SK-N-MC (cell line): ENCODE measurements around the gene GGCX.
A peak's percentile ranks its signal among the peaks of the same experiment; 100 is the strongest.

Experiments used
- DNase-seq: peaks from one replicate; pipeline ENCODE4 v3.0.0-alpha.2; 2011; ENCODE audit warnings: low read depth, low spot score
- H3K27ac ChIP-seq: fragments of 200-600 bp; sonication (generic); 2 replicates; pipeline ENCODE4 v1.5.1; 2016; ENCODE audit warnings: mixed run types
- H3K36me3 ChIP-seq: fragments of 200-600 bp; sonication (generic); 2 replicates; pipeline ENCODE4 v1.6.1; 2017; ENCODE audit warnings: antibody characterized with exemption, low read length, mixed read lengths; ENCODE audit not compliant: insufficient read depth
- H3K4me3 ChIP-seq: fragments of 200-600 bp; sonication (generic); 2 replicates; pipeline ENCODE4 v1.5.1; 2016
- H3K9ac ChIP-seq: fragments of 200-600 bp; sonication (generic); 2 replicates; pipeline ENCODE4 v1.8.0; 2017; ENCODE audit warnings: mixed run types, mixed read lengths; ENCODE audit not compliant: insufficient read length
- H3K9me3 ChIP-seq: fragments of 200-600 bp; sonication (generic); 2 replicates; pipeline ENCODE4 v1.6.1; 2017; ENCODE audit warnings: low read depth, mild to moderate bottlenecking, antibody characterized with exemption, low read length, moderate library complexity, mixed read lengths
- EZH2 ChIP-seq: fragments of 200-600 bp; sonication (generic); IDR thresholded peaks from one replicate; pipeline ENCODE4 v1.6.1; 2017; ENCODE audit warnings: antibody characterized with exemption
- FOXP2 ChIP-seq: optimal IDR thresholded peaks from 2 replicates; pipeline ENCODE3; 2011; ENCODE audit warnings: mild to moderate bottlenecking, moderate library complexity; ENCODE audit not compliant: insufficient read depth; ENCODE audit errors: extremely low read length, control extremely low read depth
- POLR2AphosphoS5 ChIP-seq: IDR thresholded peaks from 2 replicates; pipeline ENCODE4 v1.6.1; 2012; ENCODE audit warnings: mild to moderate bottlenecking, low read depth, low read length, borderline replicate concordance

The GGCX gene

GRCh38 chr2:85506768-85507181 lies 54.5 kb downstream of the GGCX start:
- H3K36me3 ChIP-seq: no peaks in the 10 kb centered on the region
- H3K27ac ChIP-seq: peak overlapping the region; percentile 62
- no peak for DNase-seq
- TF ChIP-seq FOXP2 (no peak), EZH2 (no peak)
- H3K4me3 ChIP-seq: no peak overlapping the region
- no peaks in the 10 kb centered on the region for H3K9me3 ChIP-seq
- no peak overlapping the region for H3K9ac ChIP-seq

GRCh38 chr2:85505551-85506238 lies 55.6 kb downstream of the GGCX start:
- H3K36me3 ChIP-seq: no peaks in the 10 kb centered on the region
- DNase-seq: no peak
- H3K9ac ChIP-seq: no peak overlapping the region
- TF ChIP-seq POLR2AphosphoS5: no peak
- TF ChIP-seq FOXP2: no peak
- TF ChIP-seq EZH2: no peak
- no peak overlapping the region for H3K27ac ChIP-seq
- no peak overlapping the region for H3K4me3 ChIP-seq
- no peaks in the 10 kb centered on the region for H3K9me3 ChIP-seq

GRCh38 chr2:85504778-85505261 lies 56.5 kb downstream of the GGCX start:
- Histone ChIP-seq H3K9ac (no peak overlapping the region), H3K4me3 (no peak overlapping the region), H3K36me3 (no peaks in the 10 kb centered on the region), H3K9me3 (no peaks in the 10 kb centered on the region), H3K27ac (no peak overlapping the region)
- TF ChIP-seq POLR2AphosphoS5 (no peak), FOXP2 (no peak), EZH2 (no peak)
- DNase-seq: no peak

DNA sequence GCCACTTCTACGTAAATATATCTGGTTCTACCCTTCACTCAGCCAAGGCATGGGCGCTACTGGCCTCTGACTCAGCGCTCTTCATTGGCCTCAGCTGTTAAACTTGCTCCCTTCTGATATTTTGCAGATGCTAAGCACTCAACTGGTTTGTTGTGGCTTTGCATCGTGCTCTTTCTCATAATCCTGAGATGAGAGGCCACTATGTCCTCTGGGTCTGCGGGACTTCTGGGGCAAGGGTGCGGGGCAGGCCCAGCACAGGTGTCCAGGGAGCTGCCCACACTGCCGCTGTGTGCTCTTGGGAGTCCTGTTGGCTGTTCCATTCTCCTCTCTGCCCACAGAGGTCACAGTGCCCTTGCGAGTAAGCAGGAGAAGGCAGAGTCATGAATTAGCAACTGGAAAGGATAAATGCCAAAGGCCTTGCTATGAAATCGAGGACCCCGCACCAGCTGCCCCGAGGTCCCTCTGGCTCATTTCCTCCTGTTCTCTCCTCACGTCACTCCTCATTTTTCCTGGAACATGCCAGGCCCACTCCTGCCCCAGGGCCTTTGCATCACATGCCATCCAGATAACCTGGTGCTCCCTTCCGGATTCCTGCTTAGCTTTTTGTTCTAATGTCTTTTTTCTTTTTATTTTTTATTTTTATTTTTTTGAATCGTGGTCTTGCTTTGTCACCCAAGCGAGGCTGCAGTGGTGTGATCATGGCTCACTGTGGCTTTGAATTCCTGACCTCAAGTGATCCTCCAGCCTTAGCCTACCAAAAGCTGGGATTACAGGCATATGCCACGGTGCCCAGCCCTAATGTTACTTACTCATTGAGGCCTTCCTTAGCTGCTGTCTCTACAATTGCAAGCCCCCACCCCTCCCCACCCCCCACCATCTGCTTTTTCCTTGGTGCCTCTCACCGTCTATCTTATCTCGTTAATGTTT lies 57.2 kb downstream of the GGCX start:
- no peak overlapping the region for H3K9ac ChIP-seq
- no peak overlapping the region for H3K4me3 ChIP-seq

GRCh38 chr2:85503168-85503850 lies 58.0 kb downstream of the GGCX start:
- H3K9me3 ChIP-seq: no peaks in the 10 kb centered on the region
- H3K36me3 ChIP-seq: no peaks in the 10 kb centered on the region
- no peak overlapping the region for H3K27ac ChIP-seq
- no peak overlapping the region for H3K4me3 ChIP-seq
- no peak overlapping the region for H3K9ac ChIP-seq
- no peak for TF ChIP-seq POLR2AphosphoS5
- TF ChIP-seq EZH2: no peak
- TF ChIP-seq FOXP2: no peak
- DNase-seq: no peak

More for the DNA sequence above, 57.2 kb downstream of the GGCX start:
- TF ChIP-seq EZH2 (no peak), FOXP2 (no peak), POLR2AphosphoS5 (no peak)
- DNase-seq: no peak
- Histone ChIP-seq H3K27ac (no peak overlapping the region), H3K9me3 (no peaks in the 10 kb centered on the region), H3K36me3 (no peaks in the 10 kb centered on the region)

DNA sequence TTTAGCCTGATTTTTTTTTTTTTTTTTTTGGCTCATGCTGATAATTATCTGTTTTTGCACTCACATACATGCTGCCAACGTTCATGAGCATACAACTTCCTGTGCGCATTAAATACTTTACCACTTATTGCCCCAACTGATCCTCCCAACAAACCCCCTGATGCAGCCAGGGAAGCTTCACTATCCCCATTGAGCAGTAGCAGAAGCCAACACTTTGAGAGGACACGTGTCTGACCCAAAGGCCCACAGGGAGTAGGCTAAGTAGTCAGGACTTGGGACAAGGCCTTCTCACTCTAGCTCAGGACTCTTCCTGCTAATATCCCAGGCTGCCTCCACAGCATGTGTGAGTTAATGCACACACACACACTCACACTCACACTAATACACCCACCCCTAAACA lies 58.6 kb downstream of the GGCX start:
- no peak for DNase-seq
- Histone ChIP-seq H3K4me3 (no peak overlapping the region), H3K9ac (no peak overlapping the region), H3K36me3 (no peaks in the 10 kb centered on the region), H3K27ac (no peak overlapping the region), H3K9me3 (no peaks in the 10 kb centered on the region)
- no peak for TF ChIP-seq EZH2
- TF ChIP-seq FOXP2: no peak
- TF ChIP-seq POLR2AphosphoS5: no peak

DNA sequence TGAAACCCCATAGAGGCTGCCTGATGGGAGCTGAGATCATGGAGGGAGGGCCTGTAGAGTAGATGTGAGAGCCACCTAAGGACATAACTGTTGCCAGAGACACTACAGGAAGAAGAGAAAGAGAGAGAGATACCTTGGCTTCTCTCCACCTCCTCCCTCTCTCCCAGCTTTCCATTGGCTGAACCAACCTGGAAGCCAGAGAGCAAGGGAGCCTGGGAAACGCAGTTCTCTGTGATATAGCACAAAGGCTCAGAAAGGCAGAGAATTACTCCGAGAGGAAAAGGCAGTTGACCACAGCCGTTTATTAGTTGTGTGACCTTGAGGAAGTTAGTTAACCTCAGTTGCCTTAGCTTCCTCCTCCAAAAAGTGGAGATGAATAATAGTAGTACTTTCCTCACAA lies 60.0 kb downstream of the GGCX start:
- H3K4me3 ChIP-seq: no peak overlapping the region
- H3K9ac ChIP-seq: no peak overlapping the region
- no peaks in the 10 kb centered on the region for H3K9me3 ChIP-seq
- H3K36me3 ChIP-seq: no peaks in the 10 kb centered on the region
- DNase-seq: no peak
- no peak overlapping the region for H3K27ac ChIP-seq
- TF ChIP-seq FOXP2 (no peak), POLR2AphosphoS5 (no peak), EZH2 (no peak)

DNA sequence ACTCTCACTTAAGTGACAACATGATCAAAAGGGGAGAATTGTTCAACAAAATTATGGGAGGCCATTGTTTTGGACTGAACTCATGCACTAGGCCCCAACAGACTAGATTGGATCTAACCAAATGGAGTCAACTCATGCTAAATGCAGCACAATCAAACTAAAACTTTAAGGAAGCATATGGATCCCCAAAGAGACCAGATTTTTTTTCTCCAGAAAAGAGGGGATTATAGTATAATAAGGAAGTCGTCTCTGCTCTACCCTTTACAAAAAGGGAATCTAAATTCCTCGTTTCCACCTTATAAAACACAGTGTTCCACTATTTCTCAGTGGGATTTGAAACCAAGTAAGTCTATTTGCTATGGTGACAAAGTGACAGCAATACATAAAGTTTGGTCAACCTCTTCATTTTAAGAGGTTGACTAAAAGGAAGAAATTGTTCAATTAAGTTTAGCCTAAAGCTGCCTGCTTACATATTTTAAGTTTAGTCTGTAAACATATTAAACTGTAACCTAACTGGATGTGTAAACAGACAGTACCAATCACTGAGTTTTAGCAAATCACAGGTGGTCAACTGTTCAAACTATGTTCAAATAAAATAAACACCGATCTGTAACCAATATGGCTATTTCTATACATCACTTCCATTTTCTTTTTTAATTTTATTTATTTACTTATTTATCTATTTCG lies 63.2 kb downstream of the GGCX start:
- H3K9ac ChIP-seq: no peak overlapping the region
- no peak overlapping the region for H3K4me3 ChIP-seq
- H3K9me3 ChIP-seq: no peaks in the 10 kb centered on the region
- H3K36me3 ChIP-seq: no peaks in the 10 kb centered on the region
- H3K27ac ChIP-seq: no peak overlapping the region
- TF ChIP-seq FOXP2 (no peak), EZH2 (no peak), POLR2AphosphoS5 (no peak)
- DNase-seq: no peak
